H9 (cell line): ENCODE results near the gene TLR5. TPM values are rescaled to one million over a fixed set of nuclear protein-coding genes. Genes with fewer than 3 reads are reported as not detected.
A peak's percentile ranks its signal among the peaks of the same experiment; 100 is the strongest.

Experiments
- DNase-seq: peaks from one replicate; pipeline ENCODE4 v3.0.0-alpha.2; 2017
- H2AFZ ChIP-seq: one replicate; pipeline ENCODE4 v1.6.1; 2013; ENCODE audit warnings: mild to moderate bottlenecking, low read length, control low read depth, moderate library complexity
- H2AK5ac ChIP-seq: 2 replicates; pipeline ENCODE4 v1.6.1; 2013; ENCODE audit warnings: low read length, control low read depth, mixed read lengths; ENCODE audit not compliant: insufficient read length
- H2BK120ac ChIP-seq: one replicate; pipeline ENCODE4 v1.6.1; 2013; ENCODE audit warnings: low read depth, mild to moderate bottlenecking, low read length, control low read depth, inconsistent platforms; ENCODE audit not compliant: poor library complexity, severe bottlenecking
- H2BK12ac ChIP-seq: 2 replicates; pipeline ENCODE4 v1.6.1; 2013; ENCODE audit warnings: low read length, control low read depth, mixed read lengths, low read depth; ENCODE audit not compliant: insufficient read length
- H2BK15ac ChIP-seq: 2 replicates; pipeline ENCODE4 v1.6.1; 2013; ENCODE audit warnings: low read depth, low read length, control low read depth
- H2BK20ac ChIP-seq: one replicate; pipeline ENCODE4 v1.6.1; 2013; ENCODE audit warnings: low read depth, mild to moderate bottlenecking, low read length, control low read depth, inconsistent platforms; ENCODE audit not compliant: poor library complexity, severe bottlenecking
- H2BK5ac ChIP-seq: 2 replicates; pipeline ENCODE4 v1.6.1; 2013; ENCODE audit warnings: low read length, control low read depth, mixed read lengths; ENCODE audit not compliant: insufficient read length
- H3K14ac ChIP-seq: 2 replicates; pipeline ENCODE4 v1.6.1; 2013; ENCODE audit warnings: low read length, control low read depth; ENCODE audit not compliant: insufficient read depth
- H3K18ac ChIP-seq: 2 replicates; pipeline ENCODE4 v1.6.1; 2013; ENCODE audit warnings: low read depth, mild to moderate bottlenecking, mixed read lengths, low read length, control low read depth; ENCODE audit not compliant: insufficient read length
- H3K23ac ChIP-seq: 2 replicates; pipeline ENCODE4 v1.6.1; 2013; ENCODE audit warnings: low read length, control low read depth, mixed read lengths, low read depth; ENCODE audit not compliant: insufficient read length
- H3K23me2 ChIP-seq: 2 replicates; pipeline ENCODE4 v1.6.1; 2013; ENCODE audit warnings: low read depth, mild to moderate bottlenecking, mixed read lengths, low read length, control low read depth; ENCODE audit not compliant: insufficient read length, poor library complexity, severe bottlenecking
- H3K27ac ChIP-seq: 2 replicates; pipeline ENCODE4 v1.5.1; 2013; ENCODE audit warnings: low read length, control low read depth, mixed read lengths, low read depth; ENCODE audit not compliant: insufficient read length
- H3K27me3 ChIP-seq: 2 replicates; pipeline ENCODE4 v1.6.1; 2013; ENCODE audit warnings: low read length, control low read depth, inconsistent platforms; ENCODE audit not compliant: insufficient read depth
- H3K4ac ChIP-seq: 2 replicates; pipeline ENCODE4 v1.6.1; 2013; ENCODE audit warnings: low read depth, mild to moderate bottlenecking, control low read depth, inconsistent platforms, low read length, moderate library complexity
- H3K4me1 ChIP-seq: 2 replicates; pipeline ENCODE4 v1.6.1; 2013; ENCODE audit warnings: low read length, control low read depth, inconsistent platforms; ENCODE audit not compliant: insufficient read depth
- H3K4me2 ChIP-seq: 2 replicates; pipeline ENCODE4 v1.6.1; 2013; ENCODE audit warnings: low read length, control low read depth, mixed read lengths; ENCODE audit not compliant: insufficient read length, insufficient read depth
- H3K56ac ChIP-seq: 2 replicates; pipeline ENCODE4 v1.6.1; 2013; ENCODE audit warnings: low read depth, mild to moderate bottlenecking, mixed read lengths, low read length, control low read depth; ENCODE audit not compliant: insufficient read length
- H3K79me1 ChIP-seq: 2 replicates; pipeline ENCODE4 v1.6.1; 2013; ENCODE audit warnings: low read depth, mild to moderate bottlenecking, moderate library complexity, low read length, control low read depth, inconsistent platforms; ENCODE audit not compliant: insufficient read depth, poor library complexity, severe bottlenecking
- H3K79me2 ChIP-seq: 2 replicates; pipeline ENCODE4 v1.6.1; 2013; ENCODE audit warnings: low read length, control low read depth, inconsistent platforms; ENCODE audit not compliant: insufficient read depth
- H3K9ac ChIP-seq: 2 replicates; pipeline ENCODE4 v1.6.1; 2013; ENCODE audit warnings: low read length, control low read depth, mixed read lengths; ENCODE audit not compliant: insufficient read length; ENCODE audit errors: extremely low read depth
- H3K9me3 ChIP-seq: one replicate; pipeline ENCODE4 v1.6.1; 2013; ENCODE audit warnings: low read depth, low read length, inconsistent platforms; ENCODE audit not compliant: control insufficient read depth
- H3T11ph ChIP-seq: one replicate; pipeline ENCODE4 v1.6.1; 2013; ENCODE audit warnings: mild to moderate bottlenecking, low read length, control low read depth, inconsistent platforms
- H4K20me1 ChIP-seq: one replicate; pipeline ENCODE4 v1.6.1; 2013; ENCODE audit not compliant: control insufficient read depth, insufficient read length, insufficient read depth
- H4K5ac ChIP-seq: 2 replicates; pipeline ENCODE4 v1.6.1; 2013; ENCODE audit warnings: low read depth, mild to moderate bottlenecking, mixed read lengths, low read length, control low read depth; ENCODE audit not compliant: insufficient read length
- H4K8ac ChIP-seq: replicated peaks from 2 replicates; pipeline ENCODE4 v1.6.1; 2013; ENCODE audit warnings: low read length, control low read depth, mixed read lengths, low read depth; ENCODE audit not compliant: insufficient read length
- H4K91ac ChIP-seq: 2 replicates; pipeline ENCODE4 v1.6.1; 2013; ENCODE audit warnings: low read depth, mild to moderate bottlenecking, moderate library complexity, mixed read lengths, low read length, control low read depth; ENCODE audit not compliant: insufficient read length
- H3K27ac Mint-ChIP-seq, 3 experiments: 2 replicates in 2 of 3; 3 replicates in 1 of 3; pipeline ENCODE4 v1.8.0; 2020 to 2021; ENCODE audit warnings: mixed read lengths in 3 of 3, mild to moderate bottlenecking in 1 of 3, moderate library complexity in 1 of 3
- H3K27me3 Mint-ChIP-seq: 2 replicates; pipeline ENCODE4 v1.8.0; 2021; ENCODE audit warnings: low read depth, mild to moderate bottlenecking, moderate library complexity, mixed read lengths
- H3K36me3 Mint-ChIP-seq, 3 experiments: 2 replicates in 2 of 3; 3 replicates in 1 of 3; pipeline ENCODE4 v1.8.0; 2020 to 2021; ENCODE audit warnings: low read depth in 3 of 3, mixed read lengths in 3 of 3; ENCODE audit not compliant: insufficient read depth in 1 of 3
- H3K4me1 Mint-ChIP-seq, 2 experiments: 2 replicates each; pipeline ENCODE4 v1.8.0; 2020; ENCODE audit warnings: mixed read lengths in 2 of 2
- H3K4me3 Mint-ChIP-seq, 2 experiments: 2 replicates in 1 of 2; 3 replicates in 1 of 2; pipeline ENCODE4 v1.8.0; 2020 to 2021; ENCODE audit warnings: mild to moderate bottlenecking in 2 of 2, mixed read lengths in 2 of 2, moderate library complexity in 1 of 2
- H3K9me3 Mint-ChIP-seq, 2 experiments: 2 replicates in 1 of 2; 3 replicates in 1 of 2; pipeline ENCODE4 v1.8.0; 2020; ENCODE audit warnings: mild to moderate bottlenecking in 2 of 2, mixed read lengths in 2 of 2, moderate library complexity in 1 of 2
- CTCF ChIP-seq: fragments of 200-600 bp; sonication (generic); conservative IDR thresholded peaks from 3 replicates; pipeline ENCODE4 v1.8.0; 2021; ENCODE audit warnings: antibody characterized with exemption, mild to moderate bottlenecking
- WGBS: extraction: QIAGEN DNeasy Blood & Tissue Kit; methylation state at CpG from one replicate; pipeline ENCODE4 v1.1.7; 2013; ENCODE audit warnings: missing lambda C conversion rate, low lambda C conversion rate, mixed read lengths; ENCODE audit not compliant: insufficient read length; ENCODE audit errors: extremely low coverage; 5-methylcytosine and 5-hydroxymethylcytosine counted together
- total RNA-seq: library from RNA; stranded (reverse); gene quantifications from 2 replicates; pipeline ENCODE4 v1.2.1, GENCODE V29; 2021

Gene TLR5
- total RNA-seq, 1 experiment from 2014 or later = not detected

DNA sequence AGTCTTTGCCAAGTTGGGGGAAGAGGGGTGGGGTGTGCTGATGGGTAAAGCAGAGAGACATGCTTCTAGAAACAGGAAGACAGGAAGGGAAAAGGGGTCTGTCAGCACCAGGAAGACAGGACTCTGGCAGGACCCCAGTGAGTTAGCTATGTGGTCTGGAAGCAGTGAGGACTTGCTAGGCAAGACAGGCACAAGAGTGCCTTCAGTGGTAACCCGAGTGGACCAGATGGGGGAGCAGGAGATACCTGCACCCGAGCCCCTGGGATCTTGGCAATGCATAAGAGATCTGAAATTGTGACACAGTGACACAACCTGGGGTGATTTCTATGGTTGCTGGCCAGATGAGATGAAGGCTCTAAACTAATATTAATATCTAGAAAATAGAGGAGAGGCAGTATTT is 7.0 kb downstream of the TLR5 start:
- Histone ChIP-seq H3K4me1 (peaks cover 3% of the 10 kb centered on the region; the same call in 1 of the 2 replicates), H2AK5ac (no peak overlapping the region), H3K79me2 (no peaks in the 10 kb centered on the region), H2BK12ac (no peak overlapping the region), H4K5ac (no peak overlapping the region), H4K20me1 (no peaks in the 10 kb centered on the region), H2BK20ac (no peak overlapping the region), H3K9me3 (no peaks in the 10 kb centered on the region), H3K23ac (no peak overlapping the region), H2AFZ (no peak overlapping the region), H3K23me2 (peaks cover 6% of the 10 kb centered on the region), H3K27me3 (no peaks in the 10 kb centered on the region; the same call in 1 of the 2 replicates), H3K9ac (no peak overlapping the region), H3K56ac (no peak overlapping the region), H3K4ac (no peak overlapping the region), H3K79me1 (no peaks in the 10 kb centered on the region), H2BK120ac (no peak overlapping the region), H2BK15ac (no peak overlapping the region), H3T11ph (no peak overlapping the region), H4K8ac (no peak overlapping the region), H3K14ac (no peak overlapping the region), H3K4me2 (no peak overlapping the region), H2BK5ac (no peak overlapping the region), H3K27ac (no peak overlapping the region), H3K18ac (no peak overlapping the region), H4K91ac (no peak overlapping the region)
- Mint-ChIP-seq H3K27ac (no peak overlapping the region), H3K9me3 (no peaks in the 10 kb centered on the region; a peak in 1 of 5 replicates), H3K4me1 (peaks cover 29 to 34% of the 10 kb centered on the region in 2 experiments), H3K36me3 (no peaks in the 10 kb centered on the region), H3K27me3 (peaks cover 51% of the 10 kb centered on the region), H3K4me3 (no peak overlapping the region)
- WGBS = no CpG with 5 or more reads among the region's 2 CpGs
- peak; percentile 54 for TF ChIP-seq CTCF
- peak; percentile 68 for DNase-seq
